HG03280 (cell line): ENCODE data around the gene TMEM123.
A peak's percentile ranks its signal among the peaks of the same experiment; 100 is the strongest.

Experiments
- ATAC-seq: cut with Tn5 transposase; IDR thresholded peaks from one replicate; pipeline ENCODE4 v1.9.1; 2021; ENCODE audit warnings: mild to moderate bottlenecking, moderate library complexity; ENCODE audit not compliant: unreplicated experiment

The TMEM123 gene, protein sequence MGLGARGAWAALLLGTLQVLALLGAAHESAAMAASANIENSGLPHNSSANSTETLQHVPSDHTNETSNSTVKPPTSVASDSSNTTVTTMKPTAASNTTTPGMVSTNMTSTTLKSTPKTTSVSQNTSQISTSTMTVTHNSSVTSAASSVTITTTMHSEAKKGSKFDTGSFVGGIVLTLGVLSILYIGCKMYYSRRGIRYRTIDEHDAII

DNA sequence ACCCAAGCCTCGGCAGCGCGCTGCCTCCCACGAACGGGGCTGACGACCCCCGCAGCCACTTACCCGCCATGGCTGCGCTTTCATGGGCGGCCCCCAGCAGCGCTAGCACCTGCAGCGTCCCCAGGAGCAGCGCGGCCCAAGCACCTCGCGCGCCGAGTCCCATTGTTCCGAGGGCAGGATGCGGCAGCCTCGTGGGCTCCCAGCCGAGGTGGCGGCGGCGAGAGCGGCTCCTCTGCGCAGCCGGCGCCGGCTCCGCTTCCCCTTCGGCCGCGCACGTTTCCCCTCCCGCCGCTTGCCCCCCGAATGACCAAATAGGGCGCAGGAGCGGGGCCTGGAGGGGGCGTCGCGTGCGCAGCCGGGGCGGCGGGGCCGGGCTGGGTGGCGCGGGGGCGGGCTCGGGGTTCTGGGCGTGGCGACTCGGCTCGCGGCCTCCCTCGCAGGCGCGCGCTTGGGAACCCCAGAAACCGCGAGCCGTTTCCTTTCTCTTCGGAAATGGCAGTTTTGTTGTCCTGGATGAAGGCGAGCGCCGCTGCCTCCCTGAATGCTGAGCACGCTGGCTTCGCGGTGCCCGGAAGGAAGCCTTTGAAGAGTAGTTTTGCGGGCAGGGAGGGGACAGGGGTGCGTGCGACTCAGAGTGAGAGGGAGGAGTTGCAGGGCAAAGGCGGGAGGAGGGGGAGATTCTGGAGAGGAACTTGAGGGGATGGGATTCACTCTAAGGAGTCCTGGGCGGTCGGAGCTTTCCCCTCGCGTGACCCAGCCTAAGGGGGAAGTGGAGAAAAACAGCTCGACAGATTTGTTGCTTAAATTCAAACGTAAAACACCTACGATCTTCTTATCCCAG lies at the start of gene TMEM123:
TMEM123 (minus strand) TSS at position 305 of the 841 bp plus-strand sequence; CDS start at position 163, 142 bp downstream.
- peak; percentile 67 for ATAC-seq

- no peak for ATAC-seq
Observed at GRCh38 chr11:102500829-102501228, 48.3 kb upstream of the TMEM123 start.

- ATAC-seq: no peak
Observed at GRCh38 chr11:102499931-102500330, 47.4 kb upstream of the TMEM123 start.

GRCh38 chr11:102499151-102499550 lies 46.6 kb upstream of the TMEM123 start:
- ATAC-seq: no peak

GRCh38 chr11:102497061-102497460 lies 44.5 kb upstream of the TMEM123 start:
- ATAC-seq: no peak

- peak; percentile 84 for ATAC-seq
Observed at GRCh38 chr11:102495161-102496042, 42.8 kb upstream of the TMEM123 start.

- no peak for ATAC-seq
Observed at GRCh38 chr11:102494216-102494615, 41.7 kb upstream of the TMEM123 start.

DNA sequence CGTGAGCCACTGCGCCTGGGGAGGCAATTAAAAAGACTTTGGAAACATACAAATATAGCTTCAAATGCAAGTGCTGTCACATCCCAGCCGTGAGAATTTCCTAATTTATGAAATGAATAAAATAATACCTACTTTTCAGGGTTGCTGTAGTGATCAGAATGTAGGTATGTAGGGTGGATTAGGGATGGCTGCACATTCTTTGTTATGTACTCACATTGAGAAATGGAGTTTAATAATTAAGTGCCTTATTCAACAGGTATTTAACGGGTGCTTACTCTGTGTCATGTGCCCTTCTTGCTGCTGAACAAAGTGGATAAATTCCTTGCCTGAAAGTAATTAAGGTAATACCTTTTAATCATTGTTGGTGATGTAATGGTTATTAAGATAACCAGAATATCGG lies 41.0 kb upstream of the TMEM123 start:
- ATAC-seq: no peak

DNA sequence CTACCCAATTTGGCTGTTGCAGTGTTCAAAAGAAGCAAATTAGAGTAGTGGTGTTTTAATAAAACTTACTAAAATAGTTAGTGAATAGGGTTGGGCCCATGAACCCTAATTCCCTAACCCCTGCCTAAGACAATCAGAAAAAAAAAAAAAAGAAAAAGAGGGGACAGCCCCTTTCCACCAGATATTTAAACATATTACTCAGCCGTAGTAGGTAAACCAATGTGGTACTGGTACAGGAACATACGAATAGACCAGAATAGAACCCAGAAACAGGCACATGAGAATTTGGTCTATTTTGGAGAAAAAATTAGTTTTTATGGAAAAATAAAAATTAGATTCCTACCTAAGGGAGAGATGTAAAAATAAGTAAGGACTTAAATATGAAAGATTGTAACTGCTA lies 39.4 kb upstream of the TMEM123 start:
- no peak for ATAC-seq

DNA sequence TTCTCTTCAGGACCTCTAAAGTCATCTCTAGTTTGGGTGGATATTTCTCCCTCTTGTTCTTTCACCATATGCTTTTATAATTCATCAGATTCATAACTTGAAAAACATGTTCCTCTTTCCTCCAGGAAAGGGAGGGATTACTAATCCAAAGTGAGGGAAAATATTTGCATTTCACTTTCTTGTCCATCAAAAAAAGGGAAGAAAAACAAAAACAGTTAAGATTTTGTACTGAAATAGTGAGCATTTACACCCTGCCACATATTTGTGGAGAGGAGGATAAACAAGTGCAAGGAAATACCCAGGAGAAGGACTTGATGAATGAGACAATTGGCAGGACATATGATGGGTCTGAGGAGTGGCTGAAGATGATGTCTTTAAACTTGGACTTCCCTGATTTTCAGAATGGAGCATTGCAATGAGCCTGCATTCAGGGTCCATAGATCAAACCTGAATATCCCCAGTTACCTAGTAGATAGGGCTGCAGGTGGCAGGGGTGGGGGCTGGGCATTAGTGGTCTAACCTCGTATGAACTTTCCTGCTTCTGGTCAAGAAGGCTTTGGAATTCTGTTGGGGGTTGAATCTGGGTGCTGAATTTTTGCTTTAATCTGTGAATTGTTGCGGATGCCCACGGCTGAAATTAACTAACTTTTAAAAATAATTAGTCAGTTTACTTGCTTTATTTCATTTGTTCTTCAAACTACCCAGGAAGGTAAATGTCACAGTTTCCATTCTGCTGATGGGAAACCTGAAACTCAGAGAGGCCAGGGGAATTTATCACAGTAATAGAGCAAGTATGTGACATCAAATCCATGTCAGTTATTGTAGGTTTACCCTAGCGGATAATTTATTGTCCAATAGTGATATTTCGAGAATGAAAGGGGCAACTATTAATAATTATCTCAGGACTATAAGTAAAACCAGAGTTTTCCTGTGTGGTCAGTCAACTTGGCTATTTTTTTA lies 36.9 kb upstream of the TMEM123 start:
- ATAC-seq: no peak

DNA sequence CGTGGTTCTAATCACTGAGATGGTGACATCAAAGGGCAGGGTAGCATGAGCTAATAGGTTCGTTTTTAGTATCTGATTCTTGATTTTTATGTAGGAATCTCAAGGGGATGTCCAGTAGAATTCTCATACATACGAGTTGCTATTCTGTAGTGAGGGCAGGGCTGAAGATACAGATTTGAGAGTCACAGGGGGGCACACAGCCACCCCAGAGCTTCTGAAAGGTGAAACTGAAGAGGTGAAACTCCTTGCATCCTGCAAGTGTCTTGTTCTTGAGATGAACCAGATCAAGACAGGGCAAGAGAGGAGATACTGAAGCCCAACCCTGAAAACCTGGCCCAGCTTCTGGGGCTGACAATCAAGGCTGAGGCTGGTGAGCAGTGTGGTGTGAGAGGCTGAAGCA lies 35.6 kb upstream of the TMEM123 start:
- ATAC-seq: peak; percentile 77

DNA sequence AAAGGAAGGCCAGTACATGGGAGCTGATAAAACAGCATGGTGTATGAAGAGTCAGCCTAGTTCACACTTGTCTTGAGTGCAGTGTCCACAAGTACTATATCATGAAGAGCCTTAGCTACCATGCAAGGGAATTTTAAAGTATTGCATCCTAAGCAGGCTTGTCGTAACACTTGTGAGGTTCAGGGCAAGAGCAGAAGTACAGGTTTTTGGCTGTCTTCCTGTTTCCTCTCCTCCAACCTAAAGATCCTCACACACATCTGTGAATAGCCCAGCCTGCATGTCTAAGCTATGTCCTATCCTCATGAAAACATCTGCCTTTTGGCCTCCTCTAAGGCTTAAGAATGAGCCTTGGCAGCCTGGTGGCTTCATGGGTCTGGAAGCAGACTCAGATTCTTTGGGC lies 34.6 kb upstream of the TMEM123 start:
- ATAC-seq: no peak

- ATAC-seq: no peak
Observed at GRCh38 chr11:102486584-102486983, 34.0 kb upstream of the TMEM123 start.

- ATAC-seq: no peak
Observed at GRCh38 chr11:102485095-102485722, 32.6 kb upstream of the TMEM123 start.

- no peak for ATAC-seq
Observed at GRCh38 chr11:102482433-102482832, 29.9 kb upstream of the TMEM123 start.

- ATAC-seq: no peak
Observed at GRCh38 chr11:102479733-102480132, 27.2 kb upstream of the TMEM123 start.

DNA sequence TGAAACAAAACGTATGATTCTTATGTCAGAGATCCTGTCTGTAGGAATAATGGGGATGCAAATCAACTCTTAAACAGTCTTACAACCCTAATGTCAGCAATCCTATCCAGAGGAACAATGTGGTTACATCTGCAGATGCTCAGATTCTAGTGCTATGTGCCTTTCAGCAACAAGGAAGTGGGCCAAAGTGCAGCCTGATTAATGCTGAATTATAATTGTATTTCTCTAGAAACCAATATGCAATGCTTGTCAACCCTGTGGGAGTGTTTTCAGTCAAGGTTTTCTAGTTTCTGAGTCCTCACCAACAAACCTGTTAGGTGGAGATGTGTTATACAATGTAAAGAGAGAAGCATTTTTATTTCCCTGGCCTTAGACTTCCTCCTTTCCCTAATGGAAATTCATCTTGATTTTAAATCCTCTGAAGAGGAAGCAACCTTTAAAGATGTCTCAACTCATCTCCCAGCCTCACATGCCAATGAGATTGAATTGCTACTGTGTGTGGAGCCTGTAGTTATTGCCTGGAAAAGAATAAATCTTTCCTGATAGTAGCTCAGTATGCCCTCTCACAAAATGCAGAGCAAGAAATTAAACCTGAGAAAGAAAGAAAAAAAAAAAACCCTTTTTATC lies 26.2 kb upstream of the TMEM123 start:
- no peak for ATAC-seq

DNA sequence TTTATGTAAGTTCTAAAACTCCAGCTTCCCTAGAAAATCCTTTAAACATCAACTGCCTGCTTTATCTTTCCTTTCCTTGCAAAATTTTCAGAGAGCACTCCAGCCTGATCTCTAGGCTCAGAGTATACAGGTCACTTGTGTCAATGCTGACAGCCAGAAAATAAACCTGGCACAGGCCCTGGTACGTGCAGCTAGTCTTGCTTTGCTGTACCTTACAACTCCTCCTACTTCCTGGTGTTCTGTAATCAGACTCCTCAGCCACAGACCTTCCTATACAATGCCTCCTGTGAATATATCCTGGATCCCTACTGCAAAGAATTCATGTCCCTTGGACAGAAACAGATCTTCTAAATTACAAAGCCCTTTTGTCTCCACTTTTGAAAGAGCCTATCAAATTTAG lies 24.2 kb upstream of the TMEM123 start:
- ATAC-seq: no peak

GRCh38 chr11:102476069-102476468 lies 23.5 kb upstream of the TMEM123 start:
- no peak for ATAC-seq
